Neural progenitor cell (in vitro differentiated cells): ENCODE measurements around the gene SIGLEC5.
"Not testable (repeated sequence)": the region's sequence is repeated elsewhere in the genome, so short reads cannot be mapped to it uniquely, and the experiment has no call there.

Source experiments
- EZH2 ChIP-seq: fragments of 200-600 bp; sonication (generic); IDR thresholded peaks from 2 replicates; pipeline ENCODE4 v1.6.1; 2017; ENCODE audit warnings: antibody characterized with exemption, mild to moderate bottlenecking, moderate library complexity
- EZH2phosphoT487 ChIP-seq: fragments of 200-600 bp; sonication (generic); IDR thresholded peaks from 2 replicates; pipeline ENCODE4 v1.6.1; 2017; ENCODE audit warnings: antibody characterized with exemption
- TF ChIP-seq, protein P1 (sequence below): fragments of 200-600 bp; sonication (generic); IDR thresholded peaks from 2 replicates; pipeline ENCODE4 v1.5.1; 2017; ENCODE audit warnings: antibody characterized with exemption, mild to moderate bottlenecking

DNA sequence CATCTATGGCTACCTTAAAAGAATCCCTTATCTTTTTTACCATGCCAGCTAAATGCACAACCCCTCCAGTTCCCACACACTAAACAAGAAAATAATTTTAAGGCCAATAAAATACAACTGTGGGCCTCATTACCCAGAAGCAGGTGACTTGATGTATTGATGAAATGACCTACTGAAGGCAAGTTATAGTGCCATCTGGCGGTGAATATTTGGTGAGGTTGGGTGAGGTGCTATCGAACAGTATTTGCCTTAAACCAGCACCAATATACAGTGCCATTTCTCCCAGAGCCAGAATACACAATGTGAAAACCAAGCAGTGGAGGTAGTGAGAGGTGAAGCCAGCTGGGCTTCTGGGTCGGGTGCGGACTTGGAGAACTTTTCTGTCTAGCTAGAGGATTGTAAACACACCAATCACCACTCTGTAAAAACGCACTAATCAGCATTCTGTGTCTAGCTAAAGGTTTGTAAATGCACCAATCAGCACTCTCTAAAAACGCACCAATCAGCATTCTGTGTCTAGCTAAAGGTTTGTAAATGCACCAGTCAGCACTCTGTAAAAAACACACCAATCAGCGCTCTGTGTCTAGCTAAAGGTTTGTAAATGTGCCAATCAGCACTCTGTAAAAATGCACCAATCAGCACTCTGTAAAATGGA is 45.8 kb upstream of the SIGLEC5 start:
- TF ChIP-seq, protein P1, sequence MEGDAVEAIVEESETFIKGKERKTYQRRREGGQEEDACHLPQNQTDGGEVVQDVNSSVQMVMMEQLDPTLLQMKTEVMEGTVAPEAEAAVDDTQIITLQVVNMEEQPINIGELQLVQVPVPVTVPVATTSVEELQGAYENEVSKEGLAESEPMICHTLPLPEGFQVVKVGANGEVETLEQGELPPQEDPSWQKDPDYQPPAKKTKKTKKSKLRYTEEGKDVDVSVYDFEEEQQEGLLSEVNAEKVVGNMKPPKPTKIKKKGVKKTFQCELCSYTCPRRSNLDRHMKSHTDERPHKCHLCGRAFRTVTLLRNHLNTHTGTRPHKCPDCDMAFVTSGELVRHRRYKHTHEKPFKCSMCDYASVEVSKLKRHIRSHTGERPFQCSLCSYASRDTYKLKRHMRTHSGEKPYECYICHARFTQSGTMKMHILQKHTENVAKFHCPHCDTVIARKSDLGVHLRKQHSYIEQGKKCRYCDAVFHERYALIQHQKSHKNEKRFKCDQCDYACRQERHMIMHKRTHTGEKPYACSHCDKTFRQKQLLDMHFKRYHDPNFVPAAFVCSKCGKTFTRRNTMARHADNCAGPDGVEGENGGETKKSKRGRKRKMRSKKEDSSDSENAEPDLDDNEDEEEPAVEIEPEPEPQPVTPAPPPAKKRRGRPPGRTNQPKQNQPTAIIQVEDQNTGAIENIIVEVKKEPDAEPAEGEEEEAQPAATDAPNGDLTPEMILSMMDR, result peak; percentile 54
- not testable (repeated sequence) for TF ChIP-seq EZH2phosphoT487, EZH2
